BLaER1 treated with 17β-estradiol and CSF1 and Interleukin-3, amounts not matched to agents 10 nM and 100 nM (cell line): ENCODE measurements around the gene ELMO1.

Source experiments
- H3K27ac ChIP-seq, 11 experiments: shearing (Covaris generic); formaldehyde crosslinking; 2 replicates each; pipeline ENCODE4 v1.8.1; 2022
- H3K27me3 ChIP-seq, 11 experiments: shearing (Covaris generic); formaldehyde crosslinking; 2 replicates each; pipeline ENCODE4 v1.8.1; 2022
- H3K36me3 ChIP-seq, 11 experiments: shearing (Covaris generic); formaldehyde crosslinking; 2 replicates each; pipeline ENCODE4 v1.8.1; 2022
- H3K4me1 ChIP-seq, 10 experiments: shearing (Covaris generic); formaldehyde crosslinking; 2 replicates each; pipeline ENCODE4 v1.8.1; 2022
- H3K4me2 ChIP-seq, 11 experiments: shearing (Covaris generic); formaldehyde crosslinking; 2 replicates each; pipeline ENCODE4 v1.8.1; 2022
- H3K4me3 ChIP-seq, 10 experiments: shearing (Covaris generic); formaldehyde crosslinking; 2 replicates each; pipeline ENCODE4 v1.8.1; 2022
- H3K9ac ChIP-seq, 11 experiments: shearing (Covaris generic); formaldehyde crosslinking; 2 replicates each; pipeline ENCODE4 v1.8.1; 2022
- H3K9me3 ChIP-seq, 11 experiments: shearing (Covaris generic); formaldehyde crosslinking; replicated peaks in 1 of 11; 2 replicates each; pipeline ENCODE4 v1.8.1; 2022
- H4K20me1 ChIP-seq, 11 experiments: shearing (Covaris generic); formaldehyde crosslinking; 2 replicates each; pipeline ENCODE4 v1.8.1; 2022
- Cebpa-rat ChIP-seq, 11 experiments: shearing (Covaris generic); IDR thresholded peaks; 2 replicates each; pipeline ENCODE4 v1.8.1; 2022

ELMO1 gene

GRCh38 chr7:37405128-37405527 is 43.5 kb downstream of the ELMO1 start:
- Histone ChIP-seq H3K4me2 (no peak overlapping the region), H4K20me1 (no peaks in the 10 kb centered on the region), H3K27ac (no peak overlapping the region), H3K36me3 (peaks cover 0 to 17% (median 0%) of the 10 kb centered on the region in 11 experiments; a peak in 6 of 22 replicates), H3K4me3 (no peak overlapping the region), H3K9ac (no peak overlapping the region), H3K4me1 (peaks cover 0 to 22% (median 0%) of the 10 kb centered on the region in 10 experiments; a peak in 6 of 20 replicates), H3K9me3 (peaks cover 17 to 28% (median 25%) of the 10 kb centered on the region in 11 experiments), H3K27me3 (no peaks in the 10 kb centered on the region)
- TF ChIP-seq Cebpa-rat (IDR thresholded peaks at IDR 0.05) = no peak

- peaks cover 0 to 9% (median 0%) of the 10 kb centered on the region in 11 experiments; a peak in 3 of 22 replicates for H4K20me1 ChIP-seq
- H3K4me1 ChIP-seq = peaks cover 0 to 7% (median 0%) of the 10 kb centered on the region in 10 experiments; a peak in 1 of 20 replicates
- H3K4me2 ChIP-seq = no peak overlapping the region
- H3K4me3 ChIP-seq = no peak overlapping the region
- no peaks in the 10 kb centered on the region for H3K27me3 ChIP-seq
- H3K36me3 ChIP-seq = peaks cover 0 to 17% (median 0%) of the 10 kb centered on the region in 11 experiments; a peak in 6 of 22 replicates
- no peak overlapping the region for H3K27ac ChIP-seq
- no peak overlapping the region for H3K9ac ChIP-seq
- TF ChIP-seq Cebpa-rat (IDR thresholded peaks at IDR 0.05) = no peak
- peaks cover 17 to 28% (median 25%) of the 10 kb centered on the region in 11 experiments for H3K9me3 ChIP-seq
Measured at GRCh38 chr7:37399876-37400421, 48.7 kb downstream of the ELMO1 start.

GRCh38 chr7:37398403-37398802 is 50.3 kb downstream of the ELMO1 start:
- peaks cover 0 to 9% (median 0%) of the 10 kb centered on the region in 11 experiments; a peak in 3 of 22 replicates for H4K20me1 ChIP-seq
- no peak overlapping the region for H3K9ac ChIP-seq
- no peak overlapping the region for H3K27ac ChIP-seq
- H3K27me3 ChIP-seq = no peaks in the 10 kb centered on the region
- H3K36me3 ChIP-seq = peaks cover 0 to 17% (median 0%) of the 10 kb centered on the region in 11 experiments; a peak in 6 of 22 replicates
- H3K4me1 ChIP-seq = peaks cover 0 to 14% (median 0%) of the 10 kb centered on the region in 10 experiments; a peak in 4 of 20 replicates
- no peak overlapping the region for H3K4me3 ChIP-seq
- no peak overlapping the region for H3K4me2 ChIP-seq
- no peak for TF ChIP-seq Cebpa-rat (IDR thresholded peaks at IDR 0.05)
- peaks cover 17 to 28% (median 21%) of the 10 kb centered on the region in 11 experiments for H3K9me3 ChIP-seq

GRCh38 chr7:37395618-37396259 is 52.9 kb downstream of the ELMO1 start:
- Histone ChIP-seq H3K4me2 (no peak overlapping the region), H3K4me1 (peaks cover 15 to 39% (median 17%) of the 10 kb centered on the region in 10 experiments), H3K9ac (no peak overlapping the region), H3K36me3 (no peaks in the 10 kb centered on the region), H3K27me3 (no peaks in the 10 kb centered on the region), H3K27ac (no peak overlapping the region), H3K4me3 (no peak overlapping the region), H3K9me3 (peaks cover 0 to 2% (median under 1%) of the 10 kb centered on the region in 11 experiments; a peak in 4 of 22 replicates), H4K20me1 (peaks cover 0 to 9% (median 0%) of the 10 kb centered on the region in 11 experiments; a peak in 4 of 22 replicates)
- no peak for TF ChIP-seq Cebpa-rat (IDR thresholded peaks at IDR 0.05)

GRCh38 chr7:37394158-37394557 is 54.5 kb downstream of the ELMO1 start:
- H3K9ac ChIP-seq = no peak overlapping the region
- peaks cover 15 to 43% (median 18%) of the 10 kb centered on the region in 10 experiments for H3K4me1 ChIP-seq
- H3K27me3 ChIP-seq = no peaks in the 10 kb centered on the region
- no peak overlapping the region for H3K27ac ChIP-seq
- no peaks in the 10 kb centered on the region for H3K36me3 ChIP-seq
- H3K4me3 ChIP-seq = no peak overlapping the region
- no peaks in the 10 kb centered on the region; a peak in 1 of 22 replicates for H3K9me3 ChIP-seq
- H4K20me1 ChIP-seq = peaks cover 0 to 10% (median 0%) of the 10 kb centered on the region in 11 experiments; a peak in 4 of 22 replicates
- no peak overlapping the region for H3K4me2 ChIP-seq
- TF ChIP-seq Cebpa-rat (IDR thresholded peaks at IDR 0.05) = no peak

GRCh38 chr7:37393476-37393875 is 55.2 kb downstream of the ELMO1 start:
- Histone ChIP-seq H3K27me3 (no peaks in the 10 kb centered on the region), H4K20me1 (peaks cover 0 to 10% (median 0%) of the 10 kb centered on the region in 11 experiments; a peak in 3 of 22 replicates), H3K9ac (no peak overlapping the region), H3K36me3 (no peaks in the 10 kb centered on the region), H3K27ac (no peak overlapping the region), H3K4me2 (peak overlapping the region in 2 of 11 experiments; percentile 87 to 89; a peak in 3 of 22 replicates), H3K4me3 (no peak overlapping the region), H3K9me3 (no peaks in the 10 kb centered on the region; a peak in 1 of 22 replicates), H3K4me1 (peaks cover 15 to 50% (median 18%) of the 10 kb centered on the region in 10 experiments)
- TF ChIP-seq Cebpa-rat (IDR thresholded peaks at IDR 0.05) = no peak

GRCh38 chr7:37392673-37393017 is 56.0 kb downstream of the ELMO1 start:
- no peak for TF ChIP-seq Cebpa-rat (IDR thresholded peaks at IDR 0.05)
- peak overlapping the region in 6 of 11 experiments; percentile 3 to 68 (median 54); a peak in 10 of 22 replicates for H3K27ac ChIP-seq
- peak overlapping the region in 2 of 11 experiments; percentile 2 to 48; a peak in 1 of 22 replicates for H3K9ac ChIP-seq
- peak overlapping the region; percentile 31 to 89 (median 55) for H3K4me2 ChIP-seq
- no peaks in the 10 kb centered on the region for H3K27me3 ChIP-seq
- peaks cover 0 to 10% (median 0%) of the 10 kb centered on the region in 11 experiments; a peak in 2 of 22 replicates for H4K20me1 ChIP-seq
- peaks cover 15 to 52% (median 18%) of the 10 kb centered on the region in 10 experiments for H3K4me1 ChIP-seq
- no peaks in the 10 kb centered on the region; a peak in 1 of 22 replicates for H3K9me3 ChIP-seq
- H3K4me3 ChIP-seq = no peak overlapping the region
- H3K36me3 ChIP-seq = no peaks in the 10 kb centered on the region

- Histone ChIP-seq H3K9me3 (no peaks in the 10 kb centered on the region; a peak in 1 of 22 replicates), H3K4me1 (peaks cover 15 to 52% (median 18%) of the 10 kb centered on the region in 10 experiments), H3K27me3 (no peaks in the 10 kb centered on the region), H3K4me3 (peak overlapping the region in 3 of 10 experiments; percentile 3 to 31 (median 9); a peak in 4 of 20 replicates), H3K4me2 (peak overlapping the region; percentile 31 to 89 (median 55)), H3K36me3 (no peaks in the 10 kb centered on the region), H4K20me1 (peaks cover 0 to 10% (median 0%) of the 10 kb centered on the region in 11 experiments; a peak in 2 of 22 replicates), H3K9ac (peak overlapping the region in 6 of 11 experiments; percentile 2 to 48 (median 26); a peak in 6 of 22 replicates), H3K27ac (peak overlapping the region in 8 of 11 experiments; percentile 5 to 68 (median 54); a peak in 13 of 22 replicates)
- no peak for TF ChIP-seq Cebpa-rat (IDR thresholded peaks at IDR 0.05)
Measured at GRCh38 chr7:37391791-37392672, 56.6 kb downstream of the ELMO1 start.
